Measurements from ENCODE around the gene PRKCD.

PRKCD gene

GRCh38 chr3:53231532-53232511 lies 70.8 kb downstream of the PRKCD start:
- H3K4me3 ChIP-seq (ENCODE audit: control insufficient read depth in 1 of 7, extremely low read depth in 1 of 7, insufficient read depth in 4 of 7, low read depth in 2 of 7, low read length in 6 of 7), result no peak overlapping the region
- ChIA-PET POLR2A (no interaction called here), CTCF (interaction anchor here (0.7 to 4.0 kb wide), 8 partner anchors 10 to 114 kb away, joined by 3 to 14 read pairs (median 4); no protein-coding TSS in a partner anchor)
- H3K9me3 ChIP-seq (ENCODE audit: control extremely low read depth in 1 of 5, control insufficient read depth in 4 of 5, insufficient read depth in 2 of 5, low read depth in 1 of 5, low read length in 4 of 5), result no peaks in the 10 kb centered on the region
- DNase-seq, result no peak
- no peaks in the 10 kb centered on the region for H3K27me3 ChIP-seq (replicated peaks in 2 of 5; ENCODE audit: control insufficient read depth in 4 of 5, insufficient read depth in 5 of 5, low read length in 4 of 5)
- 87% methylated on average over 12 of the region's 13 CpGs for WGBS (ENCODE audit: insufficient coverage)
- H3K36me3 ChIP-seq (ENCODE audit: control insufficient read depth in 4 of 4, insufficient read depth in 4 of 4, low read length in 3 of 4), result peaks cover 16 to 99% (median 83%) of the 10 kb centered on the region in 4 experiments
- H3K4me1 ChIP-seq (ENCODE audit: control extremely low read depth in 1 of 4, control insufficient read depth in 4 of 4, insufficient read depth in 4 of 4, low read length in 3 of 4), result peaks cover 0 to 14% (median 12%) of the 10 kb centered on the region in 4 experiments
- no peak overlapping the region for H3K27ac ChIP-seq (ENCODE audit: insufficient read depth in 1 of 2, low read depth in 1 of 2, low read length in 2 of 2, poor library complexity in 1 of 2, severe bottlenecking in 2 of 2)

- Histone ChIP-seq H3K9me3 (ENCODE audit: control extremely low read depth in 1 of 5, control insufficient read depth in 4 of 5, insufficient read depth in 2 of 5, low read depth in 1 of 5, low read length in 4 of 5) (no peaks in the 10 kb centered on the region), H3K36me3 (ENCODE audit: control insufficient read depth in 4 of 4, insufficient read depth in 4 of 4, low read length in 3 of 4) (peaks cover 16 to 92% (median 74%) of the 10 kb centered on the region in 4 experiments), H3K27me3 (replicated peaks in 2 of 5; ENCODE audit: control insufficient read depth in 4 of 5, insufficient read depth in 5 of 5, low read length in 4 of 5) (no peaks in the 10 kb centered on the region), H3K27ac (ENCODE audit: insufficient read depth in 1 of 2, low read depth in 1 of 2, low read length in 2 of 2, poor library complexity in 1 of 2, severe bottlenecking in 2 of 2) (no peak overlapping the region), H3K4me1 (ENCODE audit: control extremely low read depth in 1 of 4, control insufficient read depth in 4 of 4, insufficient read depth in 4 of 4, low read length in 3 of 4) (peaks cover 0 to 18% (median 13%) of the 10 kb centered on the region in 4 experiments), H3K4me3 (ENCODE audit: control insufficient read depth in 1 of 7, extremely low read depth in 1 of 7, insufficient read depth in 4 of 7, low read depth in 2 of 7, low read length in 6 of 7) (no peak overlapping the region)
- POLR2A ChIA-PET, result no interaction called here
- WGBS (ENCODE audit: insufficient coverage), result 87% methylated on average over 18 of the region's 18 CpGs
- no peak for DNase-seq
- CTCF ChIA-PET, result interaction anchor here (0.7 to 4.0 kb wide), 7 partner anchors 11 to 62 kb away, joined by 3 to 14 read pairs (median 4); no protein-coding TSS in a partner anchor
Observed at GRCh38 chr3:53232641-53233377, 71.8 kb downstream of the PRKCD start.

- H3K27ac ChIP-seq (ENCODE audit: insufficient read depth in 1 of 2, low read depth in 1 of 2, low read length in 2 of 2, poor library complexity in 1 of 2, severe bottlenecking in 2 of 2), result no peak overlapping the region
- no peaks in the 10 kb centered on the region for H3K9me3 ChIP-seq (ENCODE audit: control extremely low read depth in 1 of 5, control insufficient read depth in 4 of 5, insufficient read depth in 2 of 5, low read depth in 1 of 5, low read length in 4 of 5)
- ChIA-PET POLR2A (interaction anchor here (0.7 kb wide), 1 partner anchor 25 kb away, joined by 3 read pairs; no protein-coding TSS in a partner anchor), CTCF (interaction anchor here (0.6 to 2.4 kb wide), 10 partner anchors 12 to 493 kb away, joined by 3 to 11 read pairs (median 4); no protein-coding TSS in a partner anchor)
- H3K4me1 ChIP-seq (ENCODE audit: control extremely low read depth in 1 of 4, control insufficient read depth in 4 of 4, insufficient read depth in 4 of 4, low read length in 3 of 4), result peaks cover 0 to 18% (median 13%) of the 10 kb centered on the region in 4 experiments
- DNase-seq, result no peak
- no peaks in the 10 kb centered on the region for H3K27me3 ChIP-seq (replicated peaks in 2 of 5; ENCODE audit: control insufficient read depth in 4 of 5, insufficient read depth in 5 of 5, low read length in 4 of 5)
- H3K36me3 ChIP-seq (ENCODE audit: control insufficient read depth in 4 of 4, insufficient read depth in 4 of 4, low read length in 3 of 4), result peaks cover 23 to 91% (median 72%) of the 10 kb centered on the region in 4 experiments
- WGBS (ENCODE audit: insufficient coverage), result 86% methylated on average over 10 of the region's 15 CpGs
- no peak overlapping the region for H3K4me3 ChIP-seq (ENCODE audit: control insufficient read depth in 1 of 7, extremely low read depth in 1 of 7, insufficient read depth in 4 of 7, low read depth in 2 of 7, low read length in 6 of 7)
Observed at GRCh38 chr3:53234130-53234840, 73.3 kb downstream of the PRKCD start.

GRCh38 chr3:53234841-53235232 lies 73.8 kb downstream of the PRKCD start:
- Histone ChIP-seq H3K4me1 (ENCODE audit: control extremely low read depth in 1 of 4, control insufficient read depth in 4 of 4, insufficient read depth in 4 of 4, low read length in 3 of 4) (peaks cover 0 to 18% (median 13%) of the 10 kb centered on the region in 4 experiments), H3K36me3 (ENCODE audit: control insufficient read depth in 4 of 4, insufficient read depth in 4 of 4, low read length in 3 of 4) (peaks cover 23 to 91% (median 72%) of the 10 kb centered on the region in 4 experiments), H3K27me3 (replicated peaks in 2 of 5; ENCODE audit: control insufficient read depth in 4 of 5, insufficient read depth in 5 of 5, low read length in 4 of 5) (no peaks in the 10 kb centered on the region), H3K9me3 (ENCODE audit: control extremely low read depth in 1 of 5, control insufficient read depth in 4 of 5, insufficient read depth in 2 of 5, low read depth in 1 of 5, low read length in 4 of 5) (no peaks in the 10 kb centered on the region), H3K4me3 (ENCODE audit: control insufficient read depth in 1 of 7, extremely low read depth in 1 of 7, insufficient read depth in 4 of 7, low read depth in 2 of 7, low read length in 6 of 7) (no peak overlapping the region), H3K27ac (ENCODE audit: insufficient read depth in 1 of 2, low read depth in 1 of 2, low read length in 2 of 2, poor library complexity in 1 of 2, severe bottlenecking in 2 of 2) (no peak overlapping the region)
- WGBS (ENCODE audit: insufficient coverage), result 100% methylated on average over 8 of the region's 10 CpGs
- ChIA-PET POLR2A (no interaction called here), CTCF (interaction anchor here (0.9 to 2.4 kb wide), 8 partner anchors 9 to 123 kb away, joined by 3 to 11 read pairs (median 3); no protein-coding TSS in a partner anchor)
- no peak for DNase-seq

- Histone ChIP-seq H3K27ac (ENCODE audit: insufficient read depth in 1 of 2, low read depth in 1 of 2, low read length in 2 of 2, poor library complexity in 1 of 2, severe bottlenecking in 2 of 2) (peak overlapping the region in 1 of 2 experiments; percentile 80), H3K36me3 (ENCODE audit: control insufficient read depth in 4 of 4, insufficient read depth in 4 of 4, low read length in 3 of 4) (peaks cover 25 to 91% (median 71%) of the 10 kb centered on the region in 4 experiments), H3K4me3 (ENCODE audit: control insufficient read depth in 1 of 7, extremely low read depth in 1 of 7, insufficient read depth in 4 of 7, low read depth in 2 of 7, low read length in 6 of 7) (no peak overlapping the region), H3K4me1 (ENCODE audit: control extremely low read depth in 1 of 4, control insufficient read depth in 4 of 4, insufficient read depth in 4 of 4, low read length in 3 of 4) (peaks cover 0 to 23% (median 13%) of the 10 kb centered on the region in 4 experiments), H3K27me3 (replicated peaks in 2 of 5; ENCODE audit: control insufficient read depth in 4 of 5, insufficient read depth in 5 of 5, low read length in 4 of 5) (no peaks in the 10 kb centered on the region), H3K9me3 (ENCODE audit: control extremely low read depth in 1 of 5, control insufficient read depth in 4 of 5, insufficient read depth in 2 of 5, low read depth in 1 of 5, low read length in 4 of 5) (no peaks in the 10 kb centered on the region)
- WGBS (ENCODE audit: insufficient coverage), result 78% methylated on average over 4 of the region's 6 CpGs
- ChIA-PET POLR2A (no interaction called here), CTCF (interaction anchor here (0.6 to 2.4 kb wide), 7 partner anchors 9 to 101 kb away, joined by 3 to 11 read pairs (median 3); no protein-coding TSS in a partner anchor)
- DNase-seq, result no peak
Observed at GRCh38 chr3:53235545-53235944, 74.5 kb downstream of the PRKCD start.

- Histone ChIP-seq H3K9me3 (ENCODE audit: control extremely low read depth in 1 of 5, control insufficient read depth in 4 of 5, insufficient read depth in 2 of 5, low read depth in 1 of 5, low read length in 4 of 5) (no peaks in the 10 kb centered on the region), H3K36me3 (ENCODE audit: control insufficient read depth in 4 of 4, insufficient read depth in 4 of 4, low read length in 3 of 4) (peaks cover 24 to 91% (median 69%) of the 10 kb centered on the region in 4 experiments), H3K4me3 (ENCODE audit: control insufficient read depth in 1 of 7, extremely low read depth in 1 of 7, insufficient read depth in 4 of 7, low read depth in 2 of 7, low read length in 6 of 7) (peak overlapping the region in 1 of 7 experiments; percentile 4), H3K27ac (ENCODE audit: insufficient read depth in 1 of 2, low read depth in 1 of 2, low read length in 2 of 2, poor library complexity in 1 of 2, severe bottlenecking in 2 of 2) (peak overlapping the region; percentile 27 to 80), H3K27me3 (replicated peaks in 2 of 5; ENCODE audit: control insufficient read depth in 4 of 5, insufficient read depth in 5 of 5, low read length in 4 of 5) (no peaks in the 10 kb centered on the region), H3K4me1 (ENCODE audit: control extremely low read depth in 1 of 4, control insufficient read depth in 4 of 4, insufficient read depth in 4 of 4, low read length in 3 of 4) (peaks cover 0 to 30% (median 13%) of the 10 kb centered on the region in 4 experiments)
- ChIA-PET POLR2A (no interaction called here), CTCF (interaction anchor here (0.6 to 2.4 kb wide), 7 partner anchors 9 to 63 kb away, joined by 3 to 11 read pairs (median 3); no protein-coding TSS in a partner anchor)
- 60% methylated on average over 9 of the region's 9 CpGs for WGBS (ENCODE audit: insufficient coverage)
- peak; percentile 57 to 83 (median 78) for DNase-seq
Observed at GRCh38 chr3:53236112-53236841, 75.3 kb downstream of the PRKCD start.
